GM19452 (cell line): ENCODE measurements around the gene MBIP.

ENCODE experiments used
- ATAC-seq: cut with Tn5 transposase; IDR thresholded peaks from one replicate; pipeline ENCODE4 v1.9.1; 2021; ENCODE audit not compliant: unreplicated experiment

The MBIP gene

GRCh38 chr14:36268121-36268520 lies 52.3 kb downstream of the MBIP start:
- no peak for ATAC-seq

GRCh38 chr14:36264595-36264994 lies 55.8 kb downstream of the MBIP start:
- no peak for ATAC-seq

- no peak for ATAC-seq
These were observed 56.3 kb downstream of the MBIP start for GRCh38 chr14:36264107-36264506.

GRCh38 chr14:36260970-36261640 lies 59.3 kb downstream of the MBIP start:
- no peak for ATAC-seq

- ATAC-seq, result no peak
These were observed 62.2 kb downstream of the MBIP start for GRCh38 chr14:36258241-36258640.

- ATAC-seq, result no peak
These were observed 64.2 kb downstream of the MBIP start for GRCh38 chr14:36256126-36256801.

- no peak for ATAC-seq
These were observed 66.3 kb downstream of the MBIP start for GRCh38 chr14:36254020-36254624.
